Peyer's patch (tissue), 4 donors: ENCODE measurements around the gene KIAA1671.
A peak's percentile ranks its signal among the peaks of the same experiment; 100 is the strongest.

Experiments
- CTCF ChIP-seq, 6 experiments: fragments of 450-650 bp in 4 of 6; fragments of 200-600 bp in 2 of 6; sonication (generic) in 1 of 6; IDR thresholded peaks; one replicate each; pipeline ENCODE4 v1.5.1; 2017 to 2019; ENCODE audit warnings: antibody characterized with exemption in 6 of 6, mild to moderate bottlenecking in 3 of 6, moderate library complexity in 1 of 6
- POLR2A ChIP-seq, 2 donors: fragments of 450-650 bp; IDR thresholded peaks; one replicate each; pipeline ENCODE4 v1.5.1; 2017; ENCODE audit warnings: antibody characterized with exemption in 2 of 2, mild to moderate bottlenecking in 2 of 2, moderate library complexity in 2 of 2

DNA sequence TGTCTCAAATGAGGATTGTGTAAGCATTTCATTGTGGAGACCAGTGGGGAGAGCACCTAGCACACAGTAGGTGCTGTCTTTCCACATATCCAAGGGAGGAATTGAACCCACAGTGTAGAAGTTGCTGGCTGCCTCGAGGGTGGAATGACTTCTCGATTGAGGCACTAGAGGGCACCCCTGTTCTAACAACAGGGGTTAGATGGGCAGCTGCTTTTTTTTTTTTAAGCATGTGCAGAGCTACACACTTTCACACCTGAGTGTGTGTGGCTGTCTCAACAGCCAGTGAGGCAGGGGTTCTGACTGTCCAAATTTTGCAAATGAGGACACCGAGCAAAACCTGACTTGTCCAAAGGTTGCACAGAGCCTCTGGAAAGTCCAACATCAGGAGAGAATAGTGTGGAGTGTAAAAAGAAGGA, 128.9 kb downstream of the KIAA1671 start:
- TF ChIP-seq CTCF (IDR thresholded peaks at IDR 0.05), result peak in 4 of 6 experiments; percentile 25 to 52 (median 47)
- no peak for TF ChIP-seq POLR2A (IDR thresholded peaks at IDR 0.05)
